DMS53 treated with DMSO at 0.1 percent for 48 hours (cell line): ENCODE results near the gene TANK.
"Not testable (repeated sequence)": the region's sequence is repeated elsewhere in the genome, so short reads cannot be mapped to it uniquely, and the experiment has no call there.

Source experiments
- DNase-seq: peaks from one replicate; lab custom pipeline; 2025; ENCODE audit not compliant: unreplicated experiment; lab: John Stamatoyannopoulos, UW

The TANK gene

DNA sequence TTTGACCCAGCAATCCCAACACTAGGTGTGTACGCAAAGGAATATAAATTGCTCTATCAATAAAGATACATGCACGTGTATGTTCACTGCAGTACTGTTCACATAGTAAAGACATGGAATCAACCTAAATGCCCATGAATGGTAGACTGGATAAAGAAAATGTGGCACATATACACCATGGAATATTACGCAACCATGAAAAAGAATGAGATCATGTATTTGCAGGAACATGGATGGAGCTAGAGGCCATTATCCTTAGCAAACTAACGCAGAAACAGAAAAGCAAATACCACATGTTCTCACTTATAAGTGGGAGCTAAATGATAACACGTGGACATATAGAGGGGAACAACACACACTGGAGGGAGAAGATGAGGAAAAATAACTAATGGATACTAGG is 27.8 kb upstream of the TANK start:
- DNase-seq = not testable (repeated sequence)

DNA sequence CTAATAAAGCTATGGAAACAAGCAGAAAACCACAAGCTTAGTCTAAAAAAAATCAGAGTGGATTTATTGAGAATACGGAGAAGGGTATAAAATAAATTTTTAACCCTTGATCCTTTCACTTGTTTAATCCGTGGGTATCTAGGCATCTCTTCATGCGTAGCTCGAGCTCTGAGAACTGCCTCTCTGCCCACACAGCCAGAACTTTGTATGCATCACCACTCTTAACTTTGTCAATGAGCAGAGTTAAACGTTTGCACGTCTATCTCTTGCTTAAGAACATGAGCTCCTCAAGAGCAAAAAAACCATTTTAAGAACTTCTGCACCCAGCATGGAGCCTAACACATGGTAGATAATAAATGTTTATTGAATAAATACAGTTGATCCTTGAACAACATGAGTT is 26.9 kb upstream of the TANK start:
- no peak for DNase-seq

DNA sequence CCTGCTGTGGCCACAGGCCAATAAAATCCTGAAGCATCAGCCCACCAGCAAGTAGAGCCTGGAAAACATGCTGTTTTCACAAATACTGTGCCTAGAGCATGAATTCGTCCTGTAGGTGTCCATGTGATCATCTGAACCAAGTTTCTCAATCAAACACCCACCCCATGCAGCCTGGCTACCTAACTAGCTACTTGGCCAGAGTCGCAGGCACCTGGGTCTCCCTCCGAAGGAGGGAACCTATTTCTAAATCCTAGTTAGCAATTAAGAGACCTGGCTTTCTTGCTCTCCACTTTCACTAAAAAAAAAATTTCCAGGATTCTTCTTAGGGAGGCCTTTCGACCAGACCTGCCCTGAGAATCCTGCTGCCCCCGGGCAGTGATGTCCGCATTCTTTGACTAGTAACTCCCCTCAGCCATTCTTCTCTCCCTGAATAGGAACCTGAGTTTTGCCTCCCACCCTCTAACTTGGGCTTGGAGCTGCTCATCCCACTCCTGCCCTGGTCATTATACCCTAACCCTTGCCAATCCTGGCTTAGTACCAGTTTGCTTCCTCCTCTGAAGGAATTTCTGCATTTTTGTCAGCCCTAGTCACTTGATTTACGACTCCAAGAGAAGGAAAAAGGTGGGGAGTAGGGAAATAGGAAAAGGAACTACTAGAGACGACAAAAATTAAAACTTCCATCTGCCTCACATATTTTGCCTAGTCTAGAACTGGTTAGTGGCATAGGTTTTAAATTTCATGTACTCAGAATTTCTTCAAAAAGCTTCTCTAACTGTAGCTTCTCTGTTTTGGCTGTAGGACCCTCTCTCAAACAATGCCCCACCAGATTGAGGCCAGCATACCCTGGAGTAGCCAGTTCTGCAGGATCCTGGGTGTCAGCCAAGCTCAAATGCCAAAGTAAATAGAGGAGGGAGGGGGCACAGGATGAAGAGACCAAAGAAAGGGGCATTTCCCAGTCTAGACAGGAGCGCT is 25.4 kb upstream of the TANK start:
- peak; percentile 46 for DNase-seq

DNA sequence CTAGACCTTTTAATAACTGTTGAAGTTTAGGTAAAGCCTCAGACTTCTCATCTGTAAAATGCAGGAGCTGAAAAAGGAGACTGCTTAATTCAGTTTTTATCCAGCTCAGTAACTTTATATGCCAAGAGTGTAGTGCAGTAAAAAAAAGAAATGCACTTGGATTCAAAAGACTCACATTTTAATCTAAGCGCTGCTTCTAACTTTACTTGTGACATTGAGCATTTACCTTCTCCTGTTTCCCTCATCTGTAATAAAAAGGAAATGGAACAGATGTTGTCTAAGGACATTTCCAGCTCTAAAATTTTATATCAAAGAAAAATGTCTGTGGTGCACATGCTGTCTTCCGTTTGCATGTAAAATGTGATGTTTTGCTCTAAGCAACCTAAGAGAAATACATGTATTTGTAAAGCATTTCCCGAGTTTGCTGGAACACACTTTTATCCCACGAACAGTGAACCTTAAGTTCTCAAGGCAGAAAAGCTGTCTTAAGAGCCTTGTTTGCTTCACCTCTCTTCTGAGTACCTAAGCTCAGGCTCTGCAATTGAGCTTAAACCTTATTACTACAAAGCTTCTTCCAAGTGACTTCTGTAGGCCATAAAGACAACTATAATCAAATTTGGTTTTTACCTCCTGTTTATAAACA is 24.2 kb upstream of the TANK start:
- no peak for DNase-seq

DNA sequence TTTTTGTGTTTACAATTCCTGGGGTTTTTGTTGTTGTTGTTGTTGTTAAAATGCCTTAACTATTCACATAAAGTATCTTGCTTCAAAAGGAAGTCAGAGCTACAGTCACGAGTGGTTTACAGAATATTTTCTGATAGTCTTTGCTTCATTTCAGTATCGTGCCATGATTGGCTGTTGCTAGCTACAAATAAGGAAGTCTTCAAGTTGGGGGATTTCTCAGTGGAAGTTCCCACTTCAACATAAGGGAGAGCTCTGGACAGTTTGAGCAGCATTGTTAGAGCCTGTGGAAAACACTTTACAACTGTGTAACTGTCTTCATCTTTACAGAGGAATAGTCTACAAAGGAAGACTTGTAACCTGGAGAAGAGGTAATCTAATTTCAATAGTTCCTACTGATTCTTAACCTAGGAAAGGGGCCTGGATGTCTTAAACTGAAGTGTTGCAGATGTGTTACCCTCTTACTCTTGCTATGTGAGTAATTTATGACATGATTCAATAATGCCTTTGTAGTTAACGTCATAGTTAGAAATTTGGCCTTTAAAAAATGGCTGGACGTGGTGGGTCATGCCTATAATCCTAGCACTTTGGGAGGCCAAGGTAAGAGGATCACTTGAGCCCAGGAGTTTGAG is 23.4 kb upstream of the TANK start:
- no peak for DNase-seq

DNA sequence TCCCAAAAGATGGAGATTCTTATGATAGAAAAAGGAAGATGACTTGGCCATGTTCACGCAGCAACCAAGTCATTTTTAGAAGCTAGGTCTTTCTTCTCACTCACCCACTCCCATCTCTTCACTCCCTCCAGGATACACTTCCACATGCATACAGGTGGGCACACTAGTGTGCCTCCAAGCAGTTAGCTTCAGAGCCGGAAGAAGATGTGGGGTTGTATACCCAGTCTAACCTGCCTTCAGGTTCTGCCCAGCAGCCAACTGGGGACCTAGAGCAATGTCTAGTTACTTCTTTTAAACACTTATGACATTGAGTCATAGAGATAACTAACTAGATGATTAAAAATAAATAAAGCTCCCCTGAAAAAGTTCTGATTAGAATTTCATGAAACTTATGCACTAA is 21.8 kb upstream of the TANK start:
- no peak for DNase-seq

DNA sequence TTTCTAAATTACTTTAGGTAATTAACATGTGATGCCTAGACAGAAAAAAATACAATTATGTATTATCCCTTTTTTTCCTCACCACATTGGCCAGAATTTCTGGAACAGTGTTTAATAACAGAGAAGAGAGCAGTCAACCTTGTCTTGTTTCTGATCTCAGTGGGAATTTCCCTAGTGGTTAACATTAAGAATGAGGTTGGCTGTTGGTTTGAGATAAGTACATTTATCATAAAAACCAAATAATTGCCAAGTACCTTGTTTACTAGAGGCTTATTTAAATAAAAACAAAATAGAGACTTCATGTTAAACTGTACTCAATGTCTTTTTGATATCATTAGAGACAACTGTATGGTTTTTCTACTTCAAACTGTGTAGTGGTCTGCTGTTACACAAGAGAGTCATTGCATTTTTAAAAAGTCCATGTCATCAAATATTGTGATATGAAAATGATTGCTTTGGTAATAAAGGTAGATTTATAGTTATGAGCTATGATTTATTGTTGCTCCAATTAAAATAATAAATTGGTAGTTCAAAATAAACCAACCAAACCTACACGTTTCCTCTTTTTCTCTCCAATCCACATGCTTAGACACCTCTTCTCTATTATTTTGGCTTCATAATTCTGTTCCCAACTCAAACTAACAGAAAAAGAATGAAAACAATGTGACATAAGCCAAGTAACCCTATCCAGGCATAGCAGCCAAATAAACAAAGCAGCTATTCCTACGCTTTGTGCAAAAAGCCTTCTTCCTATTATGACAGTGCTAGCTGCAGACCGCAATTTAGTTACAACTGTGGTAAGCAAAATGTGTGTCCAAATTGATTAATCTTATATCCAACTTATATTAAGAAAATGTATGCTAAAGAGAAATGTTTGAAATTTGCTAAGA is 20.9 kb upstream of the TANK start:
- DNase-seq = no peak

DNA sequence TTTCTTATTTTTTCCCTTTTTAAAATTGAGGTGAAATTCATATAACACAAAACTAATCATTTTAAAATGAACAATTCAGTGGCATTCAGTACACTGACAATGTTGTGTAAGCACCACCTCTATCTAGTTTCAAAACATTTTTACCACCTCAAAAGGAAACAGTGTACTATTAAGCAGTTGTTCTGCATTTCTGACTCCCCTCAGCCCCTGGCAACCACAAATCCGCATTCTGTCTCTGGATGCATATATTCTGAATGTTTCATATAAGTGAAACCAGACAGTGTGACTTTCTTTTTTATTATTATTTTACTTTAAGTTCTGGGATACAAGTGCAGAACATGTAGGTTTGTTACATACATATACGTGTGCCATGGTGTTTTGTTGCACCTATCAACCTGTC is 19.2 kb upstream of the TANK start:
- DNase-seq = no peak

DNA sequence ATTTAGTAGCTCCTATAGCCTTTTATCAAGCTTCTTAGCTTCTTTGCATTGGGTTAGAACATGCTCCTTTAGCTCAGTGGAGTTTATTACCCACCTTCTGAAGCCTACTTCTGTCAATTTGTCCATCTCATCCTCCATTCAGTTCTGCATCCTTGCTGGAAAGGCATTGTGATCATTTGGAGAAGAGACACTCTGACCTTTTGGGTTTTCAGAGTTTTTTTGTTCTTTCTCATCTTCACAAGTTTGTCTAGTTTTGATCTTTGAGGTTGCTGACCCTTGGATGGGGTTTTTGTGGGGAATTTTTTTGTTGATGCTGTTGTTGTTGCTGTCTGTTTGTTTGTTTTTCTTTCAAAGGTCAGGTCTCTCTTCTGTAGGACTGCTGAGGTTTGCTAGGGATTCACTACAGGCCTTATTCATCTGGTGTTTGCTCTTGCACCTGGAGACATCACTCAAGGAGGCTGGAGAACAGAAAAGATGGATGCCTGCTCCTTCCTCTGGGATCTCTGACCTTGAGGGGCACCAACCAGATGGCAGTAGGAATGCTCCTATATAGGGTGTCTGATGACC is 13.9 kb upstream of the TANK start:
- DNase-seq = no peak

DNA sequence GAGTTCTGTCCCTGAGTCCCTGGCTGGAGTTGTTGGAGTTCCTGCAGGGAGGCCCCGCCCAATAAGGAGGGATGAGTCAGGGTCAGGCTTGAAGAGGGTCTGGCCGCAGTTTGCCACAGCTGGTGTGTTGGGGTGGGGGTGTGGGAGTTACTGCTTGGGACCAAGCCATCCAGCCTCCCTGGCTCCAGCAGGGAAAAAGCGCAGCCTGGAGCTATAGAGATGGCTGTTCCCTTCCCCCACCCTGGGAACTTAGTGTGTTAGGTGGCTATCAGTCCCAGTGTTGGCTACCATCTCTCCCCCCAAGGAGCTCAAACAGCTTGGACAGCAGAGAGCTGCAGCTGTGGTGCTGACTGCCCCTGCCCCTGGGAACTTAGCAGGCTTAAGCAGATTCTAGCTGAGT is 13.2 kb upstream of the TANK start:
- no peak for DNase-seq

DNA sequence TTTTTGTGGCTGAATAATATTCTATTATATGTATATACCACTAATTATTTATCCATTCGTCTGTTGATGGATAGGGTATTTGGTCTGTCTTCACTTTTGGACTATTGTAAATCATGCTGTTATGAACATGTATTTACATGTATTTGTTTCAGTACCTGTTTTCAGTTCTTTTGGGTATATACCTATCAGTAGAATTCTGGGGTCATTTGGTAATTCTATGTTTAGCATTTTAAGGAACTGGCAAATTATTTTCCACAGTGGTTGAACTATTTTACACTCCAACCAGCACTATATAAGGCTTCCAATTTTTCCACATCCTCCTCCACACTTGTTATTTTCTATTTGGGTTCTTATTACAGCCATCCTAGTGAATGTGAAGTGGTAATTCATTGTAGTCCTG is 12.4 kb upstream of the TANK start:
- no peak for DNase-seq

DNA sequence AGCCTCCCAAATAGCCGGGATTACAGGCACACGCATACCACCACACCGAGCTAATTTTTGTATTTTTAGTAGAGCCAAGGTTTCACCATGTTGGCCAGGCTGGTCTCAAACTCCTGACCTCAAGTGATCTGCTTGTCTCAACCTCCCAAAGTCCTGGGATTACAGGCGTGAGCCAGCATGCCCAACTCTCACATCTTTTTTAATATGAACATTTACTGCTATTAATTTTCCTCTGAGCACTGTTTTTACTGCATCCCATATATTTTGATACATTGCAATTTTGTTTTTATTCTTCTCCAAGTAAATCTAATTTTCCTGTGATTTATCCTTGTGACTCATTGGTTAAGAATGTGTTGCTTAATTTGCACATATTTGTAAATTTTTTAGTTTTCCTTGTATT is 9.5 kb upstream of the TANK start:
- DNase-seq = no peak

DNA sequence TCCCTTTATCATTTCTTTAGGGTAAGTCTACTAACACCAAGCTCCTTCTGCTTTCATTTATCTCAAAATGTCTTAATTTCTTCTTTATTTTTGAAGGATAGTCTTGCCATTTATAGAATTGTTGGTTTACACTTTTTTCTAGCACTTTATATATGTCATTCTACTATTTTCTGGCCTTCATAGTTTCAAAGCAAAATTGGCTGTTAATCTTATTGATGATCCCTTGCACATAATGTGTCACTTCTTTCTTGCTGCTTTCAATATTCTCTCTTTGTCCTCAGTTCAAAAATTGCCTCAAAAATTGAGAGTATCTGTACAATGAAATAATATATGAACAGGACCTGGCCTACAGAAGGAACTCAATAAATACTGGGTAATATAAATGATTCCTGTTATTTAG is 7.9 kb upstream of the TANK start:
- no peak for DNase-seq

DNA sequence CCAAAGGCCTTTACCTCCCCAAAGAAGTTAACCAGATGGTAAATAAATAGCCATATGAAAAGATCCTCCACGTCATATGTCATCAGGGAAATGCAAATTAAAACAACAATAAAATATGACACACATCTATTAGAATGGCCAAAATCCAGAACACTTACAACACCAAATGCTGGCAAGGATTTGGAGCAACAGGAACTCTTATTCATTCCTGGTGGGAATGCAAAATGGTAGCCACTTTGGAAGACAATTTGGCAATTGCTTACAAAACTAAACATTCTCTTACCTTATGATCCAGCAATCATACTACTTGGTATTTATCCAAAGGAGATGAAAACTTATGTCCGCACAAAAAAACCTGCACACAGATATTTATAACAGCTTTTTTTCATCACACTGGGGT is 1.3 kb upstream of the TANK start:
- DNase-seq = no peak

DNA sequence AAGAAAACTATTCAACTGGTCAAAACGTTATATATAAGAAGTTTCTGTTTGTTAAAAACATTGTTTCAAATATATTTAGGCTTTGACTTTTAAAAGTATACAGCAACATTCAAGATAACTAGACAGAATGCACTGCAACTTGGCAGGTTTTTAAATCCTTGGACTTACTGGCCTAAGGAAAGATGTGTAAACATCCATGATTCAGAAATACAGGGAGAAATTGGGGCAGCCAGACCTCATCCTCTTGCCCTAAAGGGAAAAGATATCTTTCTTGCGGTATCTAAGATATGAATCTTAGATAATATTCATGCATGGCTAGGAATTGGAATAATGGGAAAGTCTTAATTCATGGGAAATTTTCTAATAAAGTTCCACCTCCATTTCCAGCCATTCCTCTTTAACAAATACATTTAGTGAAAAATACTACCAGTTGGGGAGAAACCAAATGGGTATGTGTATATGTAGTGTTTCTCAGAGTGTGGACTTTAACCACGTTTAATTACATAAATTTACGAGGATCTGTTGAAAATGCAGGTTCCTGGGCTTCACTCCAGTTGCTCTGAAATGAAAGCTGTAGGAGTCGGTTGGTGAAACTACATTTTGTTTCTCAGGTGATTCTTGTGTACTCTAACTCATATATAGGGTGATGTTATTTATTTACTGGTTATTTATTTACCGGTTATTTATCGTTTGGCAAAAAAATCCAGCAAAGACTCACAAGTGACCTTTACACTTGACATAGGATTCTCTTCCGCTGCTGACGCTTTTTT is 587 bp upstream of the TANK start:
- DNase-seq = no peak

DNA sequence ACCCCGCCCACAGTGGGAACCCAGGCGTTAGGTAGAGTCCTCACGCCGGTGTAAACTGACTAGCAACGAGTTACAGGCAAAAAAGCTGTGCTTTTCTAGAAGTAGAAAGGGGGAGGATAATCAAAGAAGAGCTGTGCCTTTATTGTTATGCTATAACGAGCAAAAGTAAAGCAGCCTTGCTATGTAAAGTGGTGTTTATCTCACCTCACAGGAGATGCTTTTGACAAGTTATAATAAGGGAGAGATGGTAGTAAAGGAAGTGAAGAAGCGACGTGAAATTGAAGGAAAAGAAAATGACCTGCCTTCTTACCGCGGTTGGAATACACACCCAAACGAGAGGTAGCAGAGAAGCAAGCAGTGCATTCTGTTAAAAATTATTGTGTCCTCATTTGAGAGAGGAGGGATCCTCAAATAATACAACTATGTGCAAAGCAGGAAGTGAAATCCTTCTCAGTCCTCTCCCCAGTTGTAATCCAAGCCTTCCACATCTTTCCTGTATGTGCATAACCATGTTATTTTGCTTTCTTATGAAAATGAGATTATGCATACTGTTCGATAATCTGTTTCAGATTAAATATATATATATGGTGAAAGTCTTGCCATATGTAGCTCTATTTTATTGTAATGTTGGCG is 962 bp downstream of the TANK start:
- DNase-seq = peak; percentile 59

DNA sequence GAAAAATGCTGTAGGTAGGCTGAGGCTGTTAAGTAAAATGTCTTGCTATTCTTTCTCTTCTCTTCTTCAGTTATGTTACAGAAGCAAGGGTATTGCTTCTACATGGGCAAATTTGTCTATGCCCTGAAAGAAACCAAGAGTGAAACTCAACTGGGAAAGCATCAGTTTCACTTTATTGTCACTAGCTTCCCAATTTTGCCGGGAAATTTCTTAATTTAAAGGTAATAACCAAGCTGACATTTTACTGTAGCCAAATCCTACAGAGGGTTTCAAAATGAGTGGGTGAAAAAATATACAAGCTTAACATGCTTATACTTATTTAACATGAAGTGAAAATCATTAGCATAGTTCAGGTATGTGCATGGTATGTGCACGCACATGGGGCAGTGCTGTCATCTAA is 3.2 kb downstream of the TANK start:
- DNase-seq = no peak

DNA sequence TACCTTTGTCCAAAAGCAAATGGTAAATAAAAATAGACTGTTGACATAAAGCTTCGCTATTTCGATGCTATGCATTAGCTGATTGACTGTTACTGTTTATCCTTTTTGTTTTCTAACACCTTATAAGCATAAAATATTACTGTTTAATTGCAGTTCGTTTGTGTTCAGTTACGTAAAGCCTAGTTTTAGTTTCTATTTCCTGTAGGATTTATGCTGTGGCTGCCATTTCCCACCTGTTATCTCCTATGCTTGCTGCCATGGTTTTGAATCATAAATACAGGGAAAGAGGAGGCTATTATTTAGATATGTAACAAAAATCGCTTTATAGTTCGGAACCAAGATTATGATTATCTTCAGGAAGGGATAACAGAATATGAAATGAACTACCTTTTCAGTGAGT is 3.9 kb downstream of the TANK start:
- DNase-seq = no peak

DNA sequence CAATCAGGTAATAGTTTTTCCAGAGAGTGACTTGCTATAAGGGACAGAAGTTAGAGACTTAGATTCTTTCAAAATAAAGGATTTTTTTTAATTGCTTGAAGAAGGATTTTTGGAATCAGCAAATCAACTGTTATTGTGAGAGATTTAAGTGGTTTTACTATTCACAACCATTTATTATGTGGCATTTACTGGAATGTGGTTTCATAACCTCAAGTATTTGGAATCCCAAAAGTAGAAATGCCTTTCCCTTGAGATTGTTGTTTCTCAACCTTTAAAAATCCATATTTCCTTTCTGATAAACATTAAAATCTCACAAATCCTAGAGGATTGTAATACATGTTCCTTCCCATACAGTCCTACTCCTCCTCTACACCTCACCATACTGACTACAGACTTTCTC is 5.0 kb downstream of the TANK start:
- no peak for DNase-seq

DNA sequence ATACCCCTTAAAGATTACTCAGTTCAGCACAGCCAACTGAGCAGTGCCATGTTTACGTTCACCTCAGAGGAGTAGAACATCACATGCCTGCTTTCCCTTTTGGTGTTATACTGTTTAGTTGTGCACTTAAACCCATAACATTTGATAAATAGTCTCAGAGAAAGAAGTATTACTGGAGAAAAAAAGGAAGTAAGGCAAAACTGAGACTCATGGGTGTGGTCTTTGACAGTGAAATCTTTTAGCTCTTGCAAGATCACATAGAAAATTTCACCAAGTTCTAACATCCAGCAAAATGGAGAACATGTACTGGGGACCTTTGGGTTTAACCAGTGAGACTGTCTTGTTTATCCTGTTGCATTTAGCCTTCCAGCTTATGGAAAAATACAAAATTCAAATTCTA is 5.6 kb downstream of the TANK start:
- no peak for DNase-seq
